Sigmoid colon (tissue), 7 donors: ENCODE measurements around the gene CLCN3. TPM values are rescaled to one million over a fixed set of nuclear protein-coding genes. Genes with fewer than 3 reads are reported as not detected.

ENCODE experiments used
- DNase-seq: peaks from one replicate; pipeline ENCODE4 v3.0.0-alpha.2; 2019
- H3K27ac ChIP-seq, 4 donors: fragments of 200-600 bp; sonication (generic); one replicate each; pipeline ENCODE4 v1.5.1; 2016 to 2019; ENCODE audit warnings: mild to moderate bottlenecking in 1 of 4
- H3K27me3 ChIP-seq, 3 donors: fragments of 200-600 bp; sonication (generic); one replicate each; pipeline ENCODE4 v1.5.1; 2019; ENCODE audit warnings: mild to moderate bottlenecking in 1 of 3
- H3K36me3 ChIP-seq, 4 donors: fragments of 200-600 bp; sonication (generic); one replicate each; pipeline ENCODE4 v1.5.1; 2016 to 2019
- H3K4me1 ChIP-seq, 4 donors: fragments of 200-600 bp; sonication (generic); one replicate each; pipeline ENCODE4 v1.5.1; 2017 to 2019
- H3K4me3 ChIP-seq, 4 donors: fragments of 200-600 bp; sonication (generic); one replicate each; pipeline ENCODE4 v1.5.1; 2017 to 2019; ENCODE audit warnings: mild to moderate bottlenecking in 2 of 4, moderate library complexity in 1 of 4
- H3K9me3 ChIP-seq, 4 donors: fragments of 200-600 bp in 3 of 4; sonication (generic) in 3 of 4; one replicate each; pipeline versions ENCODE4 v1.5.1 to v1.6.1; 2013 to 2019
- EP300 ChIP-seq, 4 donors: sonication (generic); formaldehyde crosslinking; IDR thresholded peaks; one replicate each; pipeline ENCODE4 v1.6.1; 2017; ENCODE audit warnings: antibody characterized with exemption in 4 of 4
- POLR2A ChIP-seq, 2 donors: fragments of 450-650 bp; IDR thresholded peaks; one replicate each; pipeline ENCODE4 v1.6.1; 2016; ENCODE audit warnings: antibody characterized with exemption in 2 of 2, mild to moderate bottlenecking in 2 of 2, moderate library complexity in 2 of 2
- POLR2AphosphoS5 ChIP-seq, 4 donors: sonication (generic); formaldehyde crosslinking; IDR thresholded peaks; one replicate each; pipeline ENCODE4 v1.6.1; 2017; ENCODE audit warnings: antibody characterized with exemption in 4 of 4
- WGBS, 2 donors: extraction: QIAGEN DNeasy Blood & Tissue Kit; methylation state at CpG; one replicate each; pipeline ENCODE4 v1.1.7; 2013; 5-methylcytosine and 5-hydroxymethylcytosine counted together
- intact Hi-C: fragments of 100-400 bp; cut with DNase I; formaldehyde crosslinking; loops from one replicate; pipeline ENCODE4 v1.15.1; 2023
- polyA plus RNA-seq, 3 donors: library from polyadenylated mRNA; stranded (reverse); fragments of 200-250 nt; gene quantifications; one replicate each; pipeline ENCODE4 v1.2.3, GENCODE V29; 2013
- total RNA-seq, 4 donors: library from RNA; depleted of rRNA; stranded (reverse); fragments of >200 nt; gene quantifications; one replicate each; pipeline ENCODE4 v1.1.0, GENCODE V29; 2016
- TF ChIP-seq, protein P1 (sequence below), 4 experiments: fragments of 450-650 bp in 3 of 4; fragments of 200-600 bp in 1 of 4; IDR thresholded peaks; one replicate each; pipeline ENCODE4 v1.5.1; 2016 to 2019; ENCODE audit warnings: antibody characterized with exemption in 4 of 4, mild to moderate bottlenecking in 3 of 4, moderate library complexity in 2 of 4
- donor health status: healthy with polysubstance abuse.
- donor health status: Bipolar disorder and iron deficiency.
- donor health status: healthy.

Gene CLCN3
- total and polyA plus RNA-seq, 7 donors, result 8.6 to 37.1 (median 16.0) TPM

DNA sequence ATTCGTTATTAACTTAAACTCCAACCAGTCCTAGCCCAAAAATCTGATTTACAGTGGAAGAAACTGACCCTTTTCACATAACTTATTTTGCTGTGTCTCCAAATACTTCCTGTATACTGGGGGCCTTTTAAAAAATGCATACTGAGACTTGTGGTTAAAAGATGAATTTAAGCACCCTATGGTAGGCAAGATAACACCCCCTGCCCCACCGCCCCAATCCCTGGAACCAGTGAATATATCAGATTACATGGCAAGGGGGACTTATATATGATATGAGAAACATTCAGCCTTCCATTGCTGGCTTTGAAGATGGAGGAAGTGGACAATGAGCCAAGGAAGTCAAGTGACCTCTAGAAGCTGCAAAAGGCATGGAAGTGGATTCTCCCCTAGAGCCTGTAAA lies 3.1 kb upstream of the CLCN3 start:
- WGBS, 2 donors, result 73 to 75% methylated on average over 2 of the region's 2 CpGs
- DNase-seq, result no peak
- intact Hi-C loops, result loop anchor here (10.0 kb wide), 1 partner anchor 177 kb away; no protein-coding TSS in a partner anchor
- Histone ChIP-seq H3K4me1 (peaks cover 0 to 28% (median 18%) of the 10 kb centered on the region in 4 donors), H3K27ac (no peak overlapping the region), H3K27me3 (no peaks in the 10 kb centered on the region), H3K4me3 (no peak overlapping the region), H3K9me3 (no peaks in the 10 kb centered on the region), H3K36me3 (no peaks in the 10 kb centered on the region)
- TF ChIP-seq POLR2A (IDR thresholded peaks at IDR 0.05), result no peak
- no peak for TF ChIP-seq EP300 (IDR thresholded peaks at IDR 0.05)
- TF ChIP-seq, protein P1, sequence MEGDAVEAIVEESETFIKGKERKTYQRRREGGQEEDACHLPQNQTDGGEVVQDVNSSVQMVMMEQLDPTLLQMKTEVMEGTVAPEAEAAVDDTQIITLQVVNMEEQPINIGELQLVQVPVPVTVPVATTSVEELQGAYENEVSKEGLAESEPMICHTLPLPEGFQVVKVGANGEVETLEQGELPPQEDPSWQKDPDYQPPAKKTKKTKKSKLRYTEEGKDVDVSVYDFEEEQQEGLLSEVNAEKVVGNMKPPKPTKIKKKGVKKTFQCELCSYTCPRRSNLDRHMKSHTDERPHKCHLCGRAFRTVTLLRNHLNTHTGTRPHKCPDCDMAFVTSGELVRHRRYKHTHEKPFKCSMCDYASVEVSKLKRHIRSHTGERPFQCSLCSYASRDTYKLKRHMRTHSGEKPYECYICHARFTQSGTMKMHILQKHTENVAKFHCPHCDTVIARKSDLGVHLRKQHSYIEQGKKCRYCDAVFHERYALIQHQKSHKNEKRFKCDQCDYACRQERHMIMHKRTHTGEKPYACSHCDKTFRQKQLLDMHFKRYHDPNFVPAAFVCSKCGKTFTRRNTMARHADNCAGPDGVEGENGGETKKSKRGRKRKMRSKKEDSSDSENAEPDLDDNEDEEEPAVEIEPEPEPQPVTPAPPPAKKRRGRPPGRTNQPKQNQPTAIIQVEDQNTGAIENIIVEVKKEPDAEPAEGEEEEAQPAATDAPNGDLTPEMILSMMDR (IDR thresholded peaks at IDR 0.05), result no peak
- TF ChIP-seq POLR2AphosphoS5 (IDR thresholded peaks at IDR 0.05), result no peak

DNA sequence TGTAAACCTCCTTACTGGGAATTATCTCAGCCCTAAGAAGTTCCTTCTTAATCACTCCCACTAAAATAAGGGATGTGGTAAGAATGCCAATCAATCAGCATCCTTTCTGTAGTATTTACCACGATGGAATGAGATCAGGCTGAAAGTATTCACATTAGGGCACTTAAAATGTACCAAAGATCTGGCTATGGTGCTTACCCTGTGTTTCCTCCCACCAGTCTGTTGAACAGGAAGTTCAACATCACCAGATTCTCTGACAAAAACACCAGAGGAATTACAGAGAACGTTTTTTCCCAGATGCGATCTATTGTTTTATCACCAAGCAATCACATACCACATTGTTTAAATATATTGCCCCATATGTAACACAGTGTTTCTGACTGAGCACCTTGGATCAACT lies 2.1 kb upstream of the CLCN3 start:
- Histone ChIP-seq H3K4me3 (no peak overlapping the region), H3K27me3 (no peaks in the 10 kb centered on the region), H3K36me3 (no peaks in the 10 kb centered on the region), H3K27ac (no peak overlapping the region), H3K9me3 (no peaks in the 10 kb centered on the region), H3K4me1 (peaks cover 0 to 37% (median 19%) of the 10 kb centered on the region in 4 donors)
- WGBS, 2 donors, result 21 to 24% methylated on average over 3 of the region's 3 CpGs
- no peak for DNase-seq
- TF ChIP-seq, protein P1 (IDR thresholded peaks at IDR 0.05), result no peak
- no peak for TF ChIP-seq POLR2A (IDR thresholded peaks at IDR 0.05)
- intact Hi-C loops, result loop anchor here (10.0 kb wide), 1 partner anchor 177 kb away; no protein-coding TSS in a partner anchor

DNA sequence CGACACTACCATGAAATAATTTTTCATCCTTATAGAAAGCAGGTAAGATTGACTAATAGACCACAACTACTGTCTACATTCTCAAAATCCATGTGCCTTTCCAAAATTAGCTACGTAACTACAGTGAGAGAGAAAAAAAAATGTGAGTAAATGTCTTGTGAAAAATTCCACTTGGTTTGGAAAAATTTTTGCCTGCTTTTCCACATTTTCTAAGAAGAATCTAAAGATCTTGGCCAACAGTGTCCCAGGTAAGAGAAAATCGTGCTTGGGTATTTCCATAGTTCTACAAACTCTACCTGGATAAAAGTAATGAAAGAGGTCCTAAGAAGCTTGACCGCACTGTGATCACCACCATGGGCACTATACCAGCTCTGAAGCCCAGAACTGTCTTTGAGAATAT lies 1.4 kb upstream of the CLCN3 start:
- Histone ChIP-seq H3K27ac (peak overlapping the region; percentile 95 to 97 (median 95)), H3K27me3 (no peaks in the 10 kb centered on the region), H3K9me3 (no peaks in the 10 kb centered on the region), H3K36me3 (no peaks in the 10 kb centered on the region), H3K4me3 (peak overlapping the region in 2 of 4 donors; percentile 74 to 81), H3K4me1 (peaks cover 0 to 32% (median 17%) of the 10 kb centered on the region in 4 donors)
- intact Hi-C loops, result loop anchor here (10.0 kb wide), 1 partner anchor 176 kb away; no protein-coding TSS in a partner anchor
- TF ChIP-seq EP300 (IDR thresholded peaks at IDR 0.05), result no peak
- TF ChIP-seq, protein P1 (IDR thresholded peaks at IDR 0.05), result no peak
- TF ChIP-seq POLR2AphosphoS5 (IDR thresholded peaks at IDR 0.05), result no peak
- TF ChIP-seq POLR2A (IDR thresholded peaks at IDR 0.05), result no peak
- WGBS, 2 donors, result 91 to 92% methylated on average over 4 of the region's 4 CpGs
- DNase-seq, result no peak

DNA sequence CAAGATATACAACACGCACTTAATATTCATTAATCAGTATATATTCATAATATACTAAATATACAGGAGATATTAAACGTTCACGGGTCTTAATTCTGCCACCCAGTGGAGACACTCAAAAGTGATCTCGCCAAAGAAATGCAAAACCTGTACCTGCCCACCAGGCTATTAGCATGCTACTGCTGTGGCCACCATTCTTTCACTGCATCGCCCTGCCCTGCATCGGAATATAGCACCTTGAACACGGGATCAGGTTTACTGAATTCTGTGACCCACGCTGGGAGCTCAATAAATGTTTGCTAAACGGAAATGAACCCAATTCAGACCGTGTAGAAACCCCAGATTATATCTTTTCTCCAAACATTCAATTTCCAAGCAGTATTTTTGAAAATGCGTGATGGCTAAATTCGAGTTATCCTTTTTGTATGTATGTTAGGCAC lies 840 bp upstream of the CLCN3 start:
- WGBS, 2 donors, result 1 to 3% methylated on average over 12 of the region's 12 CpGs
- H3K27ac ChIP-seq, result peak overlapping the region; percentile 95 to 97 (median 95)
- TF ChIP-seq, protein P1 (IDR thresholded peaks at IDR 0.05), result peak; percentile 39 to 76 (median 64)
- TF ChIP-seq POLR2AphosphoS5 (IDR thresholded peaks at IDR 0.05) (no peak), EP300 (IDR thresholded peaks at IDR 0.05) (no peak)
- peak overlapping the region; percentile 69 to 81 (median 76) for H3K4me3 ChIP-seq
- no peaks in the 10 kb centered on the region for H3K27me3 ChIP-seq
- DNase-seq, result no peak
- intact Hi-C loops, result loop anchor here (10.0 kb wide), 1 partner anchor 175 kb away; no protein-coding TSS in a partner anchor
- H3K9me3 ChIP-seq, result no peaks in the 10 kb centered on the region
- peaks cover 0 to 32% (median 17%) of the 10 kb centered on the region in 4 donors for H3K4me1 ChIP-seq
- H3K36me3 ChIP-seq, result no peaks in the 10 kb centered on the region

DNA sequence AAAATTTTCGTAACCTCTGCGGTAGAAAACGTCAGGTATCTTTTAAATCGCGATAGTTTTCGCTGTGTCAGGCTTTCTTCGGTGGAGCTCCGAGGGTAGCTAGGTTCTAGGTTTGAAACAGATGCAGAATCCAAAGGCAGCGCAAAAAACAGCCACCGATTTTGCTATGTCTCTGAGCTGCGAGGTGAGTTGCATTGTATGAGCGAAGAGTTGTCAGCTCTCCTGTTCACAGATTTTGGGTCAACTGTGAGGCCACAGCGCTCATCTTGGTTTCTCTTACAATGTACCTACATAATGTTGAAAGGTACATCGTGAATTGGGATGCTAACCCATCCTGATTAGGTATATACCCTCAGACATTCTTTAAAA lies 486 bp downstream of the CLCN3 start:
- H3K4me3 ChIP-seq, result peak overlapping the region; percentile 69 to 81 (median 76)
- peak overlapping the region; percentile 95 to 97 (median 95) for H3K27ac ChIP-seq
- no peaks in the 10 kb centered on the region for H3K27me3 ChIP-seq
- H3K4me1 ChIP-seq, result peaks cover 0 to 32% (median 17%) of the 10 kb centered on the region in 4 donors
- 0% methylated on average over 14 of the region's 14 CpGs for WGBS, 2 donors
- DNase-seq, result no peak
- no peaks in the 10 kb centered on the region for H3K36me3 ChIP-seq
- no peaks in the 10 kb centered on the region for H3K9me3 ChIP-seq
- TF ChIP-seq, protein P1 (IDR thresholded peaks at IDR 0.05), result no peak
- TF ChIP-seq POLR2A (IDR thresholded peaks at IDR 0.05) (no peak), POLR2AphosphoS5 (IDR thresholded peaks at IDR 0.05) (no peak), EP300 (IDR thresholded peaks at IDR 0.05) (no peak)
- intact Hi-C loops, result loop anchor here (1.0 to 2.0 kb wide), 2 partner anchors 9 to 40 kb away; partner anchors contain the start of gene NEK1
